ENCODE results near the gene CAPN7.

The CAPN7 gene

GRCh38 chr3:15198686-15199085, 7.4 kb upstream of the CAPN7 start:
- H3K27me3 ChIP-seq (ENCODE audit: low read length) = no peaks in the 10 kb centered on the region
- H3K9me3 ChIP-seq (ENCODE audit: insufficient read depth, low read length) = no peaks in the 10 kb centered on the region
- no peaks in the 10 kb centered on the region for H3K9me2 ChIP-seq (replicated peaks; ENCODE audit: insufficient read depth, low read length)
- no peak overlapping the region for H2AFZ ChIP-seq (ENCODE audit: low read depth, low read length, severe bottlenecking)
- H3K9ac ChIP-seq (ENCODE audit: low read length) = no peak overlapping the region
- TF ChIP-seq CTCF (IDR thresholded peaks at IDR 0.05; ENCODE audit: insufficient read depth, low read length, poor library complexity, severe bottlenecking) = no peak
- no peak for TF ChIP-seq EZH2phosphoT487 (conservative IDR thresholded peaks at IDR 0.05; ENCODE audit: low read length)
- no peak overlapping the region for H3K4me3 ChIP-seq (ENCODE audit: insufficient read depth, low read length, poor library complexity, severe bottlenecking)
- no peak overlapping the region for H3K27ac ChIP-seq (ENCODE audit: low read depth, low read length)
- H3K36me3 ChIP-seq (ENCODE audit: low read length) = no peaks in the 10 kb centered on the region
- H3K79me2 ChIP-seq (ENCODE audit: insufficient read depth, low read length) = no peaks in the 10 kb centered on the region
- no peaks in the 10 kb centered on the region for H4K20me1 ChIP-seq (ENCODE audit: low read depth, low read length)
- no peak overlapping the region for H3K4me2 ChIP-seq (ENCODE audit: low read depth, low read length, poor library complexity, severe bottlenecking)
- no peaks in the 10 kb centered on the region for H3F3A ChIP-seq (ENCODE audit: insufficient read depth)

- H3K9me2 ChIP-seq (replicated peaks; ENCODE audit: insufficient read depth, low read length) = no peaks in the 10 kb centered on the region
- H4K20me1 ChIP-seq (ENCODE audit: low read depth, low read length) = no peaks in the 10 kb centered on the region
- H3K79me2 ChIP-seq (ENCODE audit: insufficient read depth, low read length) = no peaks in the 10 kb centered on the region
- no peak overlapping the region for H3K4me2 ChIP-seq (ENCODE audit: low read depth, low read length, poor library complexity, severe bottlenecking)
- H3K9ac ChIP-seq (ENCODE audit: low read length) = no peak overlapping the region
- no peak overlapping the region for H3K27ac ChIP-seq (ENCODE audit: low read depth, low read length)
- H2AFZ ChIP-seq (ENCODE audit: low read depth, low read length, severe bottlenecking) = no peak overlapping the region
- peaks cover 4% of the 10 kb centered on the region; the same call in 1 of the 2 replicates for H3F3A ChIP-seq (ENCODE audit: insufficient read depth)
- no peaks in the 10 kb centered on the region for H3K36me3 ChIP-seq (ENCODE audit: low read length)
- no peaks in the 10 kb centered on the region for H3K9me3 ChIP-seq (ENCODE audit: insufficient read depth, low read length)
- H3K27me3 ChIP-seq (ENCODE audit: low read length) = no peaks in the 10 kb centered on the region
- TF ChIP-seq CTCF (IDR thresholded peaks at IDR 0.05; ENCODE audit: insufficient read depth, low read length, poor library complexity, severe bottlenecking) (no peak), EZH2phosphoT487 (conservative IDR thresholded peaks at IDR 0.05; ENCODE audit: low read length) (no peak)
- no peak overlapping the region for H3K4me3 ChIP-seq (ENCODE audit: insufficient read depth, low read length, poor library complexity, severe bottlenecking)
Measured at GRCh38 chr3:15199493-15200105, 6.4 kb upstream of the CAPN7 start.

- no peaks in the 10 kb centered on the region for H3K27me3 ChIP-seq (ENCODE audit: low read length)
- peaks cover 27% of the 10 kb centered on the region for H3K79me2 ChIP-seq (ENCODE audit: insufficient read depth, low read length)
- no peak overlapping the region for H2AFZ ChIP-seq (ENCODE audit: low read depth, low read length, severe bottlenecking)
- 0 out of 2 replicates have a peak, but pooled peaks cover 3% of the 10 kb centered on the region for H3K36me3 ChIP-seq (ENCODE audit: low read length)
- H3K4me2 ChIP-seq (ENCODE audit: low read depth, low read length, poor library complexity, severe bottlenecking) = no peak overlapping the region
- peaks cover 23% of the 10 kb centered on the region for H3F3A ChIP-seq (ENCODE audit: insufficient read depth)
- no peak overlapping the region for H3K27ac ChIP-seq (ENCODE audit: low read depth, low read length)
- H3K9ac ChIP-seq (ENCODE audit: low read length) = no peak overlapping the region
- no peak overlapping the region for H3K4me3 ChIP-seq (ENCODE audit: insufficient read depth, low read length, poor library complexity, severe bottlenecking)
- H3K9me3 ChIP-seq (ENCODE audit: insufficient read depth, low read length) = no peaks in the 10 kb centered on the region
- no peaks in the 10 kb centered on the region for H4K20me1 ChIP-seq (ENCODE audit: low read depth, low read length)
- H3K9me2 ChIP-seq (replicated peaks; ENCODE audit: insufficient read depth, low read length) = no peaks in the 10 kb centered on the region
- no peak for TF ChIP-seq EZH2phosphoT487 (conservative IDR thresholded peaks at IDR 0.05; ENCODE audit: low read length)
- TF ChIP-seq CTCF (IDR thresholded peaks at IDR 0.05; ENCODE audit: insufficient read depth, low read length, poor library complexity, severe bottlenecking) = no peak
Measured at GRCh38 chr3:15204005-15204404, 2.0 kb upstream of the CAPN7 start.
